DOHH2 (cell line): ENCODE data around the gene PRAC1.

Experiments
- EZH2phosphoT487 ChIP-seq: fragments of 200-600 bp; sonication (generic); IDR thresholded peaks from 2 replicates; pipeline ENCODE4 v1.6.1; 2017; ENCODE audit warnings: borderline replicate concordance, mild to moderate bottlenecking, antibody characterized with exemption, low read length, moderate library complexity, mixed read lengths
- TF ChIP-seq, protein P1 (sequence below): fragments of 200-600 bp; sonication (generic); IDR thresholded peaks from one replicate; pipeline ENCODE4 v1.5.1; 2014; ENCODE audit warnings: antibody characterized with exemption, mild to moderate bottlenecking, low read depth, low read length; ENCODE audit not compliant: poor library complexity, severe bottlenecking

DNA sequence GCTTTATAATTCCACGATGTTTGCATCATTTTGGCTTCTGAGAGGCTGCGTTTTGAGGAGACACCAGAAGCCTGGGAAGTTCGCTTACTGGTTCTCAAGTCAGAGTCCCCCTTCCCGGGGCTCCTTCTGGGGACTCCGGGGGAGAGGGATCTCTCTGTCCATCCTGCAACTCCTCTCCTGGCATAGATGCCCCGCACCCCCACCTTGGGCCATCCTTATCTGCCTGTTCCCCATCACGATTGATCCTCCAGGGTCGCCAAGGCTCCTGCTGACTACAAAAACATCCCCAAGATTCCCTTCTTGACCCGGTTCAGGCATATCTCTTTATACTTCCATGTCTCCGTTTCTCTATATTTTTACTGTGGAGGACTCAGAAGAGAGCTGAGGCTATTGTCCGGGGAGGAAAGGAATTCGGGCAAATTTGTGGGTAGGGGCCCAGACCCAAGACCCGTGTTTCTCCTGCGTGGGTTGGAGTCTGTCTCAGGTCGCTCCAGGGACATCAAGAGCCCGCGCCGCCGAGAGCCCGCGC, 24.7 kb upstream of the PRAC1 start:
- TF ChIP-seq, protein P1, sequence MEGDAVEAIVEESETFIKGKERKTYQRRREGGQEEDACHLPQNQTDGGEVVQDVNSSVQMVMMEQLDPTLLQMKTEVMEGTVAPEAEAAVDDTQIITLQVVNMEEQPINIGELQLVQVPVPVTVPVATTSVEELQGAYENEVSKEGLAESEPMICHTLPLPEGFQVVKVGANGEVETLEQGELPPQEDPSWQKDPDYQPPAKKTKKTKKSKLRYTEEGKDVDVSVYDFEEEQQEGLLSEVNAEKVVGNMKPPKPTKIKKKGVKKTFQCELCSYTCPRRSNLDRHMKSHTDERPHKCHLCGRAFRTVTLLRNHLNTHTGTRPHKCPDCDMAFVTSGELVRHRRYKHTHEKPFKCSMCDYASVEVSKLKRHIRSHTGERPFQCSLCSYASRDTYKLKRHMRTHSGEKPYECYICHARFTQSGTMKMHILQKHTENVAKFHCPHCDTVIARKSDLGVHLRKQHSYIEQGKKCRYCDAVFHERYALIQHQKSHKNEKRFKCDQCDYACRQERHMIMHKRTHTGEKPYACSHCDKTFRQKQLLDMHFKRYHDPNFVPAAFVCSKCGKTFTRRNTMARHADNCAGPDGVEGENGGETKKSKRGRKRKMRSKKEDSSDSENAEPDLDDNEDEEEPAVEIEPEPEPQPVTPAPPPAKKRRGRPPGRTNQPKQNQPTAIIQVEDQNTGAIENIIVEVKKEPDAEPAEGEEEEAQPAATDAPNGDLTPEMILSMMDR: no peak
- no peak for TF ChIP-seq EZH2phosphoT487
